ENCODE results near the gene HBEGF.

DNA sequence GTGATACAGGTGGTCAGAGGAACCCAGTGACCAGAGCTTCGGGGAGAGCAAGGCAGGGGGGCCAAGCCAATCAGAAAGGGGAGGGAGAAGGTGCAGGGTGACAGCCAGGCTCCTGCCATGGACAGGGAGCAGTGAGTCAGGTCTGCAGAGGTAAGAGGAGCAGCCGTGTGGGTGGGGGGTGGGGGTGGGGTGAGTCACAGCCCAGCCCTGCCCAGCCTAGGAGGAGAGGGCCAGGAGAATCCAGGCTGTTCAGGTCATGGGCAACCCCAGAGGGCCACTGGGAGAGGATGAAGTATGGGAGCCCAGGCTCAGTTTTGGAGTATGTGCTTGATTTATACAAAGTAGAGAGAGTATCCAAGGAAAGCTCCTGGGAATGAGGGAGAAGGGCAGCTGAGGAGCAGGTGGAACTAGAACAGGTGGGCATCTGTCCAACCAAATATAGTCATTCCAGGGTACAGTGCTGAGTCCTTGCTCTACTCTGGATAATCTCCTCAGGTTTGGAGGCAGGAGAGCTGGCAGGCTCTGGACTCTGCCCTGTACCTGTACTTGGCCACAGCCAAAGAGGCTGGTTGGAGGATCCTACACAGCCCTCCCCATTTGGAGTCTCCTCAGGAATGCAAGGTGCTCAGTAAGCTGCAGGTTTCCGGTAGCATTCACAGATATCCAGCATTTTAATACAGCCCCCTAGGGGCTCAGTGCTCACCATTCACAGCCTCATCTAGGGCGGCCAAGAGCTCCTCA is 1.6 kb downstream of the HBEGF start:
- TF ChIP-seq TAF1 (IDR thresholded peaks at IDR 0.05; ENCODE audit: borderline replicate concordance, insufficient read depth, low read length) (no peak), POLR2AphosphoS5 (IDR thresholded peaks at IDR 0.05; ENCODE audit: low read depth, low read length) (no peak), SIN3A (IDR thresholded peaks at IDR 0.05; ENCODE audit: borderline replicate concordance, insufficient read depth, low read length) (no peak), FOXP2 (optimal IDR thresholded peaks at IDR 0.05; ENCODE audit: borderline replicate concordance, extremely low read depth, extremely low read length, insufficient read depth) (no peak)
- TF ChIP-seq, protein P1, sequence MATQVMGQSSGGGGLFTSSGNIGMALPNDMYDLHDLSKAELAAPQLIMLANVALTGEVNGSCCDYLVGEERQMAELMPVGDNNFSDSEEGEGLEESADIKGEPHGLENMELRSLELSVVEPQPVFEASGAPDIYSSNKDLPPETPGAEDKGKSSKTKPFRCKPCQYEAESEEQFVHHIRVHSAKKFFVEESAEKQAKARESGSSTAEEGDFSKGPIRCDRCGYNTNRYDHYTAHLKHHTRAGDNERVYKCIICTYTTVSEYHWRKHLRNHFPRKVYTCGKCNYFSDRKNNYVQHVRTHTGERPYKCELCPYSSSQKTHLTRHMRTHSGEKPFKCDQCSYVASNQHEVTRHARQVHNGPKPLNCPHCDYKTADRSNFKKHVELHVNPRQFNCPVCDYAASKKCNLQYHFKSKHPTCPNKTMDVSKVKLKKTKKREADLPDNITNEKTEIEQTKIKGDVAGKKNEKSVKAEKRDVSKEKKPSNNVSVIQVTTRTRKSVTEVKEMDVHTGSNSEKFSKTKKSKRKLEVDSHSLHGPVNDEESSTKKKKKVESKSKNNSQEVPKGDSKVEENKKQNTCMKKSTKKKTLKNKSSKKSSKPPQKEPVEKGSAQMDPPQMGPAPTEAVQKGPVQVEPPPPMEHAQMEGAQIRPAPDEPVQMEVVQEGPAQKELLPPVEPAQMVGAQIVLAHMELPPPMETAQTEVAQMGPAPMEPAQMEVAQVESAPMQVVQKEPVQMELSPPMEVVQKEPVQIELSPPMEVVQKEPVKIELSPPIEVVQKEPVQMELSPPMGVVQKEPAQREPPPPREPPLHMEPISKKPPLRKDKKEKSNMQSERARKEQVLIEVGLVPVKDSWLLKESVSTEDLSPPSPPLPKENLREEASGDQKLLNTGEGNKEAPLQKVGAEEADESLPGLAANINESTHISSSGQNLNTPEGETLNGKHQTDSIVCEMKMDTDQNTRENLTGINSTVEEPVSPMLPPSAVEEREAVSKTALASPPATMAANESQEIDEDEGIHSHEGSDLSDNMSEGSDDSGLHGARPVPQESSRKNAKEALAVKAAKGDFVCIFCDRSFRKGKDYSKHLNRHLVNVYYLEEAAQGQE (IDR thresholded peaks at IDR 0.05; ENCODE audit: insufficient read depth in 1 of 2, low read depth in 2 of 2, low read length in 2 of 2): no peak

Measured in PFSK-1 (cell line).